Esophagus squamous epithelium (tissue), 5 donors: Measurements from ENCODE around the gene AOPEP. TPM values are rescaled to one million over a fixed set of nuclear protein-coding genes. Genes with fewer than 3 reads are reported as not detected.

ENCODE experiments used
- DNase-seq: peaks from one replicate; lab custom pipeline; 2025; lab: John Stamatoyannopoulos, UW
- H3K27ac ChIP-seq, 4 donors: fragments of 200-600 bp; sonication (generic); one replicate each; pipeline ENCODE4 v1.5.1; 2016 to 2019; ENCODE audit warnings: mild to moderate bottlenecking in 1 of 4
- H3K27me3 ChIP-seq, 4 donors: fragments of 200-600 bp; sonication (generic); 1 replicate in 3 of 4; 2 replicates in 1 of 4; pipeline versions ENCODE4 v1.5.1 to v1.6.0; 2017 to 2021; ENCODE audit warnings: antibody characterized with exemption in 1 of 4
- H3K36me3 ChIP-seq, 3 donors: fragments of 200-600 bp; sonication (generic); one replicate each; pipeline ENCODE4 v1.5.1; 2016 to 2019
- H3K4me1 ChIP-seq, 3 donors: fragments of 200-600 bp; sonication (generic); one replicate each; pipeline ENCODE4 v1.5.1; 2017 to 2019
- H3K4me3 ChIP-seq, 4 donors: fragments of 200-600 bp; sonication (generic); 1 replicate in 3 of 4; 2 replicates in 1 of 4; pipeline ENCODE4 v1.5.1; 2016 to 2019; ENCODE audit warnings: mild to moderate bottlenecking in 2 of 4, moderate library complexity in 1 of 4
- H3K9me3 ChIP-seq, 3 donors: fragments of 200-600 bp; sonication (generic); one replicate each; pipeline ENCODE4 v1.5.1; 2016 to 2019
- CTCF ChIP-seq, 6 experiments: fragments of 450-650 bp in 4 of 6; fragments of 200-600 bp in 2 of 6; sonication (generic) in 2 of 6; IDR thresholded peaks; one replicate each; pipeline ENCODE4 v1.5.1; 2016 to 2019; ENCODE audit warnings: antibody characterized with exemption in 6 of 6, mild to moderate bottlenecking in 4 of 6, moderate library complexity in 4 of 6
- POLR2A ChIP-seq, 4 donors: fragments of 450-650 bp; IDR thresholded peaks; one replicate each; pipeline ENCODE4 v1.6.1; 2017; ENCODE audit warnings: antibody characterized with exemption in 4 of 4, mild to moderate bottlenecking in 4 of 4, moderate library complexity in 3 of 4
- WGBS, 2 donors: methylation state at CpG; one replicate each; pipeline ENCODE4 v1.1.5; 2018; 5-methylcytosine and 5-hydroxymethylcytosine counted together
- intact Hi-C: fragments of 100-400 bp; cut with DNase I; formaldehyde crosslinking; loops from one replicate; pipeline ENCODE4 v1.15.0; 2022
- total RNA-seq, 4 donors: library from RNA; depleted of rRNA; stranded (reverse); fragments of >200 nt; gene quantifications; one replicate each; pipeline ENCODE4 v1.1.0, GENCODE V29; 2016
- donor health status: DM: yes; HTN: yes; CAD: no.

AOPEP gene
- total RNA-seq, 4 donors from 2014 or later = 101 to 300 (median 115) TPM

- Histone ChIP-seq H3K4me1 (peaks cover 0 to 50% (median 1%) of the 10 kb centered on the region in 3 donors), H3K27me3 (no peaks in the 10 kb centered on the region), H3K27ac (peak overlapping the region in 3 of 4 donors; percentile 36 to 57 (median 48)), H3K9me3 (no peaks in the 10 kb centered on the region), H3K36me3 (no peaks in the 10 kb centered on the region), H3K4me3 (no peak overlapping the region)
- 74 to 77% methylated on average over 9 of the region's 9 CpGs for WGBS, 2 donors
- intact Hi-C loops = no loop called here
- DNase-seq = no peak
- no peak for TF ChIP-seq POLR2A (IDR thresholded peaks at IDR 0.05)
- no peak for TF ChIP-seq CTCF (IDR thresholded peaks at IDR 0.05)
Measured at GRCh38 chr9:94908583-94909249, 182.2 kb downstream of the AOPEP start.

GRCh38 chr9:94909250-94909894 is 182.9 kb downstream of the AOPEP start:
- Histone ChIP-seq H3K36me3 (no peaks in the 10 kb centered on the region), H3K27me3 (no peaks in the 10 kb centered on the region), H3K4me1 (peaks cover 0 to 50% (median 5%) of the 10 kb centered on the region in 3 donors), H3K4me3 (no peak overlapping the region), H3K27ac (peak overlapping the region in 2 of 4 donors; percentile 54 to 57), H3K9me3 (no peaks in the 10 kb centered on the region)
- intact Hi-C loops = no loop called here
- no peak for DNase-seq
- WGBS, 2 donors = 85 to 90% methylated on average over 11 to 12 of the region's 12 CpGs
- TF ChIP-seq CTCF (IDR thresholded peaks at IDR 0.05) = no peak
- no peak for TF ChIP-seq POLR2A (IDR thresholded peaks at IDR 0.05)

GRCh38 chr9:94909965-94910730 is 183.6 kb downstream of the AOPEP start:
- intact Hi-C loops = no loop called here
- H3K27ac ChIP-seq = peak overlapping the region in 2 of 4 donors; percentile 54 to 57
- no peak overlapping the region for H3K4me3 ChIP-seq
- no peaks in the 10 kb centered on the region for H3K27me3 ChIP-seq
- peaks cover 4 to 56% (median 13%) of the 10 kb centered on the region in 3 donors for H3K4me1 ChIP-seq
- 97 to 99% methylated on average over 9 to 19 of the region's 20 CpGs for WGBS, 2 donors
- no peak for DNase-seq
- TF ChIP-seq CTCF (IDR thresholded peaks at IDR 0.05) = no peak
- TF ChIP-seq POLR2A (IDR thresholded peaks at IDR 0.05) = no peak
- H3K9me3 ChIP-seq = no peaks in the 10 kb centered on the region
- H3K36me3 ChIP-seq = no peaks in the 10 kb centered on the region

DNA sequence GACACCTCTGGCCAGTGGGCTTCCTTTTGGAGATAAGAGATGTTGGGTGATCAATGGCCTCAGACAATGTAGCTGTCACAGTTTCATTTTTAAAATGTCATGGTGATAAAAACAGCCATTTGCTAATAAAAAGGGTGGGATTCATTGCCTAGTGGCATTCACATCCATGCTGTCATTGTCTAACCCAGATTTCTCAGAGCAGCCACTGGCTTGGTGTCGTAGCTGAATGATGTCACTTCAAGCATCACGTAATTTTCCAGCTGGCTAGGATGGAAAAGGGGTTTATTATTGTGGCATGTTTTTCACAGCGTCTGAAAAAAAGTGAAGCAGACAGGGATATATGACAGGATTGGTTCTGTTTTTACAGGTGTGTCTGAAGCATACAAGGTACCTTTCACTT is 184.7 kb downstream of the AOPEP start:
- WGBS, 2 donors = 83 to 85% methylated on average over 2 to 3 of the region's 3 CpGs
- Histone ChIP-seq H3K4me1 (peaks cover 9 to 67% (median 20%) of the 10 kb centered on the region in 3 donors), H3K36me3 (no peaks in the 10 kb centered on the region), H3K4me3 (no peak overlapping the region), H3K9me3 (no peaks in the 10 kb centered on the region), H3K27me3 (no peaks in the 10 kb centered on the region), H3K27ac (no peak overlapping the region)
- DNase-seq = no peak
- TF ChIP-seq POLR2A (IDR thresholded peaks at IDR 0.05) = no peak
- no peak for TF ChIP-seq CTCF (IDR thresholded peaks at IDR 0.05)
- intact Hi-C loops = no loop called here
